SH-SY5Y (cell line): ENCODE data around the gene VPS25.

ENCODE experiments used
- GATA2 ChIP-seq: IDR thresholded peaks from 2 replicates; pipeline ENCODE4 v1.6.1; 2011; ENCODE audit warnings: mild to moderate bottlenecking, low read depth, low read length
- GATA3 ChIP-seq: IDR thresholded peaks from 2 replicates; pipeline ENCODE4 v1.6.1; 2011; ENCODE audit warnings: low read depth, mild to moderate bottlenecking, low read length, moderate library complexity

The VPS25 gene

GRCh38 chr17:42797067-42798007, 24.1 kb downstream of the VPS25 start:
- no peak for TF ChIP-seq GATA3
- no peak for TF ChIP-seq GATA2

GRCh38 chr17:42798011-42798382, 24.7 kb downstream of the VPS25 start:
- TF ChIP-seq GATA2 (no peak), GATA3 (no peak)

- no peak for TF ChIP-seq GATA3
- TF ChIP-seq GATA2, result no peak
These were observed 25.4 kb downstream of the VPS25 start, which contains the start of the genes CNTD1 and COA3 for GRCh38 chr17:42798383-42799380. Gene CNTD1 (plus strand): TSS chr17:42798861. CDS start chr17:42799068, 207 bp downstream. Gene COA3 (minus strand): TSS chr17:42798704. CDS start chr17:42798681, 23 bp downstream.

- TF ChIP-seq GATA3 (no peak), GATA2 (no peak)
These were observed 30.0 kb downstream of the VPS25 start for GRCh38 chr17:42803074-42803883.

GRCh38 chr17:42804918-42805367, 31.7 kb downstream of the VPS25 start:
- TF ChIP-seq GATA2 (no peak), GATA3 (no peak)

- no peak for TF ChIP-seq GATA2
- no peak for TF ChIP-seq GATA3
These were observed 33.0 kb downstream of the VPS25 start for GRCh38 chr17:42806249-42806648.

- TF ChIP-seq GATA2 (no peak), GATA3 (no peak)
These were observed 36.0 kb downstream of the VPS25 start for GRCh38 chr17:42809250-42809649.

GRCh38 chr17:42814633-42815399, 41.6 kb downstream of the VPS25 start:
- no peak for TF ChIP-seq GATA3
- no peak for TF ChIP-seq GATA2

GRCh38 chr17:42817866-42818265, 44.6 kb downstream of the VPS25 start:
- TF ChIP-seq GATA2, result no peak
- TF ChIP-seq GATA3, result no peak

GRCh38 chr17:42818379-42818778, 45.1 kb downstream of the VPS25 start:
- TF ChIP-seq GATA2 (no peak), GATA3 (no peak)

GRCh38 chr17:42819939-42820535, 46.8 kb downstream of the VPS25 start:
- TF ChIP-seq GATA3 (no peak), GATA2 (no peak)

- TF ChIP-seq GATA3 (no peak), GATA2 (no peak)
These were observed 47.9 kb downstream of the VPS25 start for GRCh38 chr17:42821176-42821575.
